Measurements from ENCODE around the gene SMCO4. TPM values are rescaled to one million over a fixed set of nuclear protein-coding genes. Genes with fewer than 3 reads are reported as not detected.

The SMCO4 gene
- total RNA-seq, 1 donor from 2014 or later = 33.4 TPM

- Mint-ChIP-seq H3K4me3 (no peak overlapping the region), H3K27me3 (ENCODE audit: insufficient read depth) (no peaks in the 10 kb centered on the region), H3K9me3 (no peaks in the 10 kb centered on the region), H3K36me3 (ENCODE audit: low read depth) (peaks cover 2% of the 10 kb centered on the region), H3K27ac (no peak overlapping the region), H3K4me1 (ENCODE audit: low read depth) (no peaks in the 10 kb centered on the region)
- no peak for DNase-seq (ENCODE audit: low spot score)
- intact Hi-C loops (cut with micrococcal nuclease) = loop anchor here (10.0 kb wide), 1 partner anchor 915 kb away; the partner anchor contains the start of gene GPR83
Measured at GRCh38 chr11:93489841-93490240, 53.4 kb downstream of the SMCO4 start.

GRCh38 chr11:93487032-93487483, 56.1 kb downstream of the SMCO4 start:
- DNase-seq (ENCODE audit: low spot score) = no peak
- Mint-ChIP-seq H3K27me3 (ENCODE audit: insufficient read depth) (no peaks in the 10 kb centered on the region), H3K4me1 (ENCODE audit: low read depth) (no peaks in the 10 kb centered on the region), H3K36me3 (ENCODE audit: low read depth) (no peaks in the 10 kb centered on the region), H3K9me3 (no peaks in the 10 kb centered on the region), H3K27ac (no peak overlapping the region), H3K4me3 (no peak overlapping the region)
- intact Hi-C loops (cut with micrococcal nuclease) = loop anchor here (10.0 kb wide), 1 partner anchor 918 kb away; the partner anchor contains the start of gene GPR83

GRCh38 chr11:93485983-93486382, 57.2 kb downstream of the SMCO4 start:
- H3K36me3 Mint-ChIP-seq (ENCODE audit: low read depth) = no peaks in the 10 kb centered on the region
- intact Hi-C loops (cut with micrococcal nuclease) = loop anchor here (10.0 kb wide), 1 partner anchor 919 kb away; the partner anchor contains the start of gene GPR83
- no peaks in the 10 kb centered on the region for H3K4me1 Mint-ChIP-seq (ENCODE audit: low read depth)
- H3K27me3 Mint-ChIP-seq (ENCODE audit: insufficient read depth) = no peaks in the 10 kb centered on the region
- H3K9me3 Mint-ChIP-seq = no peaks in the 10 kb centered on the region
- H3K4me3 Mint-ChIP-seq = no peak overlapping the region
- DNase-seq (ENCODE audit: low spot score) = no peak
- H3K27ac Mint-ChIP-seq = no peak overlapping the region

- H3K9me3 Mint-ChIP-seq = no peaks in the 10 kb centered on the region
- no peak for DNase-seq (ENCODE audit: low spot score)
- H3K36me3 Mint-ChIP-seq (ENCODE audit: low read depth) = no peaks in the 10 kb centered on the region
- no peak overlapping the region for H3K4me3 Mint-ChIP-seq
- no peak overlapping the region for H3K27ac Mint-ChIP-seq
- intact Hi-C loops (cut with micrococcal nuclease) = loop anchor here (10.0 kb wide), 1 partner anchor 920 kb away; the partner anchor contains the start of gene GPR83
- H3K27me3 Mint-ChIP-seq (ENCODE audit: insufficient read depth) = no peaks in the 10 kb centered on the region
- no peaks in the 10 kb centered on the region for H3K4me1 Mint-ChIP-seq (ENCODE audit: low read depth)
Measured at GRCh38 chr11:93484716-93485115, 58.5 kb downstream of the SMCO4 start.

GRCh38 chr11:93482556-93482955, 60.6 kb downstream of the SMCO4 start:
- Mint-ChIP-seq H3K4me1 (ENCODE audit: low read depth) (no peaks in the 10 kb centered on the region), H3K4me3 (no peak overlapping the region), H3K9me3 (no peaks in the 10 kb centered on the region), H3K27ac (no peak overlapping the region), H3K27me3 (ENCODE audit: insufficient read depth) (no peaks in the 10 kb centered on the region), H3K36me3 (ENCODE audit: low read depth) (peaks cover 2% of the 10 kb centered on the region)
- intact Hi-C loops (cut with micrococcal nuclease) = loop anchor here (10.0 kb wide), 1 partner anchor 922 kb away; the partner anchor contains the start of gene GPR83
- DNase-seq (ENCODE audit: low spot score) = no peak

- Mint-ChIP-seq H3K9me3 (no peaks in the 10 kb centered on the region), H3K27ac (no peak overlapping the region), H3K4me1 (ENCODE audit: low read depth) (no peaks in the 10 kb centered on the region), H3K36me3 (ENCODE audit: low read depth) (peaks cover 2% of the 10 kb centered on the region), H3K4me3 (no peak overlapping the region), H3K27me3 (ENCODE audit: insufficient read depth) (no peaks in the 10 kb centered on the region)
- intact Hi-C loops (cut with micrococcal nuclease) = loop anchor here (10.0 kb wide), 1 partner anchor 923 kb away; the partner anchor contains the start of gene GPR83
- no peak for DNase-seq (ENCODE audit: low spot score)
Measured at GRCh38 chr11:93481696-93482095, 61.5 kb downstream of the SMCO4 start.

- no peaks in the 10 kb centered on the region for H3K4me1 Mint-ChIP-seq (ENCODE audit: low read depth)
- intact Hi-C loops (cut with micrococcal nuclease) = loop anchor here (10.0 kb wide), 1 partner anchor 924 kb away; the partner anchor contains the start of gene GPR83
- H3K27me3 Mint-ChIP-seq (ENCODE audit: insufficient read depth) = no peaks in the 10 kb centered on the region
- H3K4me3 Mint-ChIP-seq = no peak overlapping the region
- no peak overlapping the region for H3K27ac Mint-ChIP-seq
- H3K9me3 Mint-ChIP-seq = no peaks in the 10 kb centered on the region
- H3K36me3 Mint-ChIP-seq (ENCODE audit: low read depth) = peaks cover 2% of the 10 kb centered on the region
- no peak for DNase-seq (ENCODE audit: low spot score)
Measured at GRCh38 chr11:93481279-93481678, 61.9 kb downstream of the SMCO4 start.

- Mint-ChIP-seq H3K9me3 (no peaks in the 10 kb centered on the region), H3K4me1 (ENCODE audit: low read depth) (no peaks in the 10 kb centered on the region), H3K4me3 (no peak overlapping the region), H3K36me3 (ENCODE audit: low read depth) (peaks cover 2% of the 10 kb centered on the region), H3K27me3 (ENCODE audit: insufficient read depth) (no peaks in the 10 kb centered on the region), H3K27ac (no peak overlapping the region)
- intact Hi-C loops (cut with micrococcal nuclease) = loop anchor here (10.0 kb wide), 1 partner anchor 924 kb away; the partner anchor contains the start of gene GPR83
- no peak for DNase-seq (ENCODE audit: low spot score)
Measured at GRCh38 chr11:93480756-93481155, 62.4 kb downstream of the SMCO4 start.

- H3K27me3 Mint-ChIP-seq (ENCODE audit: insufficient read depth) = no peaks in the 10 kb centered on the region
- intact Hi-C loops (cut with micrococcal nuclease) = loop anchor here (10.0 kb wide), 1 partner anchor 925 kb away; the partner anchor contains the start of gene GPR83
- DNase-seq (ENCODE audit: low spot score) = no peak
- peaks cover 2% of the 10 kb centered on the region for H3K36me3 Mint-ChIP-seq (ENCODE audit: low read depth)
- no peak overlapping the region for H3K27ac Mint-ChIP-seq
- no peaks in the 10 kb centered on the region for H3K4me1 Mint-ChIP-seq (ENCODE audit: low read depth)
- no peak overlapping the region for H3K4me3 Mint-ChIP-seq
- H3K9me3 Mint-ChIP-seq = no peaks in the 10 kb centered on the region
Measured at GRCh38 chr11:93480256-93480655, 62.9 kb downstream of the SMCO4 start.

GRCh38 chr11:93478841-93479240, 64.3 kb downstream of the SMCO4 start:
- peaks cover 2% of the 10 kb centered on the region for H3K36me3 Mint-ChIP-seq (ENCODE audit: low read depth)
- intact Hi-C loops (cut with micrococcal nuclease) = no loop called here
- no peak for DNase-seq (ENCODE audit: low spot score)
- no peaks in the 10 kb centered on the region for H3K27me3 Mint-ChIP-seq (ENCODE audit: insufficient read depth)
- no peak overlapping the region for H3K27ac Mint-ChIP-seq
- no peaks in the 10 kb centered on the region for H3K4me1 Mint-ChIP-seq (ENCODE audit: low read depth)
- H3K4me3 Mint-ChIP-seq = no peak overlapping the region
- H3K9me3 Mint-ChIP-seq = no peaks in the 10 kb centered on the region

- Mint-ChIP-seq H3K36me3 (ENCODE audit: low read depth) (peaks cover 2% of the 10 kb centered on the region), H3K9me3 (no peaks in the 10 kb centered on the region), H3K27ac (no peak overlapping the region), H3K4me1 (ENCODE audit: low read depth) (no peaks in the 10 kb centered on the region), H3K27me3 (ENCODE audit: insufficient read depth) (no peaks in the 10 kb centered on the region), H3K4me3 (no peak overlapping the region)
- no peak for DNase-seq (ENCODE audit: low spot score)
- intact Hi-C loops (cut with micrococcal nuclease) = no loop called here
Measured at GRCh38 chr11:93477684-93478234, 65.4 kb downstream of the SMCO4 start.

- H3K4me1 Mint-ChIP-seq (ENCODE audit: low read depth) = no peaks in the 10 kb centered on the region
- no peaks in the 10 kb centered on the region for H3K9me3 Mint-ChIP-seq
- no peak overlapping the region for H3K4me3 Mint-ChIP-seq
- H3K36me3 Mint-ChIP-seq (ENCODE audit: low read depth) = peaks cover 2% of the 10 kb centered on the region
- H3K27ac Mint-ChIP-seq = no peak overlapping the region
- intact Hi-C loops (cut with micrococcal nuclease) = no loop called here
- DNase-seq (ENCODE audit: low spot score) = no peak
- no peaks in the 10 kb centered on the region for H3K27me3 Mint-ChIP-seq (ENCODE audit: insufficient read depth)
Measured at GRCh38 chr11:93476796-93477195, 66.4 kb downstream of the SMCO4 start.

GRCh38 chr11:93474123-93474522, 69.1 kb downstream of the SMCO4 start:
- Mint-ChIP-seq H3K27ac (no peak overlapping the region), H3K27me3 (ENCODE audit: insufficient read depth) (peaks cover 2% of the 10 kb centered on the region), H3K9me3 (no peaks in the 10 kb centered on the region), H3K36me3 (ENCODE audit: low read depth) (peaks cover 2% of the 10 kb centered on the region), H3K4me3 (no peak overlapping the region), H3K4me1 (ENCODE audit: low read depth) (no peaks in the 10 kb centered on the region)
- intact Hi-C loops (cut with micrococcal nuclease) = no loop called here
- no peak for DNase-seq (ENCODE audit: low spot score)
